OCI-LY7 (cell line): ENCODE measurements around the gene SRCIN1. TPM values are rescaled to one million over a fixed set of nuclear protein-coding genes. Genes with fewer than 3 reads are reported as not detected.

Experiments used
- BruUV-seq: library from RNA; stranded (reverse); fragments of 400-500 nt; replicated peaks from 2 replicates; lab custom pipeline; 2021; lab: Mats Ljungman, UMichigan
- CTCF ChIA-PET: fragments of 300-600 bp; sonication (Branson Sonifier 250); formaldehyde crosslinking; loops from one replicate; lab custom pipeline; 2022; ENCODE audit warnings: antibody characterized with exemption; ENCODE audit not compliant: unreplicated experiment; lab: Charles Lee
- POLR2A ChIA-PET: fragments of 300-600 bp; sonication (Branson Sonifier 250); formaldehyde crosslinking; loops from one replicate; lab custom pipeline; 2022; ENCODE audit warnings: antibody characterized with exemption; lab: Charles Lee
- DNase-seq: peaks from one replicate; pipeline ENCODE4 v3.0.0-alpha.2; 2015; ENCODE audit warnings: low spot score
- H2AFZ ChIP-seq: fragments of 200-600 bp; sonication (generic), shearing (Covaris generic); 2 replicates; pipeline ENCODE4 v1.6.1; 2014; ENCODE audit warnings: mild to moderate bottlenecking, antibody characterized with exemption, low read length, moderate library complexity
- H3K27ac ChIP-seq: fragments of 200-600 bp; sonication (generic); 2 replicates; pipeline ENCODE4 v1.5.1; 2014; ENCODE audit warnings: mixed run types, low read depth, mild to moderate bottlenecking, moderate library complexity, low read length, inconsistent platforms; ENCODE audit not compliant: poor library complexity, severe bottlenecking
- H3K36me3 ChIP-seq: fragments of 200-600 bp; sonication (generic); 2 replicates; pipeline ENCODE4 v1.6.1; 2014; ENCODE audit warnings: mild to moderate bottlenecking, antibody characterized with exemption, low read length, moderate library complexity, mixed read lengths; ENCODE audit not compliant: insufficient read depth
- H3K4me1 ChIP-seq: fragments of 200-600 bp; sonication (generic); 2 replicates; pipeline ENCODE4 v1.5.1; 2014; ENCODE audit warnings: mild to moderate bottlenecking, low read length; ENCODE audit not compliant: insufficient read depth, poor library complexity, severe bottlenecking
- H3K4me2 ChIP-seq: fragments of 200-600 bp; sonication (generic); 2 replicates; pipeline ENCODE4 v1.6.1; 2014; ENCODE audit warnings: mild to moderate bottlenecking, low read length
- H3K4me3 ChIP-seq: fragments of 200-600 bp; sonication (generic); 2 replicates; pipeline ENCODE4 v1.5.1; 2014; ENCODE audit warnings: mild to moderate bottlenecking, low read depth, low read length; ENCODE audit not compliant: poor library complexity, severe bottlenecking
- H3K79me2 ChIP-seq: fragments of 200-600 bp; sonication (generic); 2 replicates; pipeline ENCODE4 v1.6.1; 2016; ENCODE audit warnings: low read depth, mild to moderate bottlenecking, low read length, moderate library complexity, mixed read lengths; ENCODE audit not compliant: insufficient read depth
- H3K9me2 ChIP-seq: fragments of 200-600 bp; sonication (generic); 2 replicates; pipeline ENCODE4 v1.6.1; 2016; ENCODE audit warnings: mild to moderate bottlenecking, low read length, mixed read lengths; ENCODE audit not compliant: insufficient read depth
- H3K9me3 ChIP-seq: fragments of 200-600 bp; sonication (generic); 2 replicates; pipeline ENCODE4 v1.6.1; 2014; ENCODE audit warnings: mild to moderate bottlenecking, mixed run types, low read length, mixed read lengths
- H4K20me1 ChIP-seq: fragments of 200-600 bp; sonication (generic); 2 replicates; pipeline ENCODE4 v1.6.1; 2014; ENCODE audit warnings: mild to moderate bottlenecking, antibody characterized with exemption, low read length, moderate library complexity, mixed read lengths; ENCODE audit not compliant: insufficient read depth
- CTCF ChIP-seq: fragments of 200-600 bp; sonication (generic); conservative IDR thresholded peaks from 2 replicates; pipeline ENCODE4 v1.5.1; 2014; ENCODE audit warnings: mild to moderate bottlenecking, antibody characterized with exemption, low read length, moderate library complexity, mixed read lengths
- EZH2phosphoT487 ChIP-seq: fragments of 200-600 bp; sonication (generic); IDR thresholded peaks from 2 replicates; pipeline ENCODE4 v1.6.1; 2018; ENCODE audit warnings: low read depth, borderline replicate concordance, mild to moderate bottlenecking, mixed run types, antibody characterized with exemption, low read length, moderate library complexity, mixed read lengths
- intact Hi-C: fragments of 100-400 bp; cut with micrococcal nuclease; formaldehyde crosslinking; loops from one replicate; pipeline ENCODE4 v1.10.0; 2022; ENCODE audit not compliant: unreplicated experiment
- total RNA-seq, 2 experiments: library from RNA; depleted of rRNA in 1 of 2; stranded (reverse); fragments of >200 nt in 1 of 2; shearing (Covaris generic) in 1 of 2; gene quantifications; 2 replicates each; pipeline ENCODE4 v1.2.3, GENCODE V29; 2014 to 2022

SRCIN1 gene
- total RNA-seq, 2 experiments from 2014 or later: 1.5 to 4.6 TPM

GRCh38 chr17:38609280-38610031 is 3.7 kb upstream of the SRCIN1 start:
- intact Hi-C loops: loop anchor here (5.0 kb wide), 1 partner anchor 53 kb away; no protein-coding TSS in a partner anchor
- CTCF ChIA-PET: no interaction called here
- POLR2A ChIA-PET: interaction anchor here (0.7 kb wide), 1 partner anchor 36 kb away, joined by 4 read pairs; no protein-coding TSS in a partner anchor

GRCh38 chr17:38608648-38609047 is 2.9 kb upstream of the SRCIN1 start:
- intact Hi-C loops: loop anchor here (5.0 kb wide), 1 partner anchor 54 kb away; no protein-coding TSS in a partner anchor
- Histone ChIP-seq H3K9me2 (no peaks in the 10 kb centered on the region), H3K79me2 (no peaks in the 10 kb centered on the region), H3K27ac (no peak overlapping the region), H3K4me1 (no peaks in the 10 kb centered on the region), H3K4me2 (no peak overlapping the region), H2AFZ (no peak overlapping the region), H3K4me3 (no peak overlapping the region), H3K9me3 (peaks cover 4% of the 10 kb centered on the region; the same call in 1 of the 2 replicates), H3K36me3 (no peaks in the 10 kb centered on the region), H4K20me1 (no peaks in the 10 kb centered on the region)
- no TSS peak for BruUV-seq
- no peak for DNase-seq
- ChIA-PET POLR2A (no interaction called here), CTCF (interaction anchor here (0.8 kb wide), 1 partner anchor 24 kb away, joined by 6 read pairs; no protein-coding TSS in a partner anchor)
- TF ChIP-seq CTCF (no peak), EZH2phosphoT487 (no peak)

More at GRCh38 chr17:38609280-38610031, 3.7 kb upstream of the SRCIN1 start:
- H3K4me2 ChIP-seq: no peak overlapping the region
- H3K9me3 ChIP-seq: peaks cover 4% of the 10 kb centered on the region; the same call in 1 of the 2 replicates
- H3K79me2 ChIP-seq: no peaks in the 10 kb centered on the region
- H3K4me1 ChIP-seq: no peaks in the 10 kb centered on the region
- H3K4me3 ChIP-seq: no peak overlapping the region
- no peaks in the 10 kb centered on the region for H3K36me3 ChIP-seq
- H3K9me2 ChIP-seq: no peaks in the 10 kb centered on the region
- H2AFZ ChIP-seq: no peak overlapping the region
- no peak for TF ChIP-seq EZH2phosphoT487
- 0 out of 2 replicates have a peak, but pooled peaks have one; percentile 19 for TF ChIP-seq CTCF
- no peak overlapping the region for H3K27ac ChIP-seq
- no TSS peak for BruUV-seq
- H4K20me1 ChIP-seq: no peaks in the 10 kb centered on the region
- no peak for DNase-seq
